ENCODE data around the gene HPCAL4.

The HPCAL4 gene

DNA sequence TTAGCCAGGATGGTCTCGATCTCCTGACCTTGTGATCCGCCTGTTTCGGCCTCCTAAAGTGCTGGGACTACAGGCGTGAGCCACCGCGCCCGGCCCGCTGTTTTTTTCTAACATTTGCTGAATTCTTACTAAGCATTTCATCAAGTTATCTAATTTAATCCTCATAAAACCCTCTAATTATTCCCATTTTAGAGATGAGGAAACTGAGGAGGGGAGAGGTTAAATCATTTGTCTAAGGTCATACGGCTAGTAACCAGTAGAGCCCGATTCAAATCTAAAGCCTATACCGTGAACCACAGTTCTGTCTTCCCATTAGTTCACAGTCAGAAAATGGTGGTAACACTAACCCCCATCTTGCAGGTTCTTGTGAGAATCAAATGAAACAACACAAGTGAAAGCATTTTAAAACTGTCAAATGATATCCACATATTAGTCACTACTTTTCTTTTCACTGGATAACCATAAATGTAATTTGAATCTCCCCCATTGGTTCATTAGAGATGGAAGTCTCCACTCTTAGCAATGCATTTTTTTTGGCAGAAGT, 62.4 kb downstream of the HPCAL4 start:
- Mint-ChIP-seq H3K27me3 (ENCODE audit: low read depth) (peaks cover 5% of the 10 kb centered on the region), H3K4me1 (ENCODE audit: low read depth) (no peaks in the 10 kb centered on the region), H3K9me3 (no peaks in the 10 kb centered on the region), H3K36me3 (ENCODE audit: low read depth) (no peaks in the 10 kb centered on the region), H3K27ac (no peak overlapping the region), H3K4me3 (no peak overlapping the region)

Measured in T-helper 1 cell treated with Interleukin-12 subunit alpha and Interleukin-12 subunit beta and Interleukin-4 antibody, amounts not matched to agents 30 μg/mL and 1 μg/mL, for 36 hours (primary cell).